Tibial artery (tissue), 4 donors: ENCODE data around the gene PEMT.

Experiments used
- DNase-seq, 2 donors: peaks; one replicate each; pipeline ENCODE4 v3.0.0-alpha.2; 2019
- H3K27ac ChIP-seq, 2 donors: fragments of 200-600 bp; sonication (generic) in 1 of 2; 1 replicate in 1 of 2; 2 replicates in 1 of 2; pipeline ENCODE4 v1.5.1; 2018 to 2019; ENCODE audit warnings: mild to moderate bottlenecking in 1 of 2
- H3K27me3 ChIP-seq, 2 donors: fragments of 200-600 bp; sonication (generic) in 1 of 2; one replicate each; pipeline versions ENCODE4 v1.5.1 to v1.6.0; 2016 to 2019
- H3K36me3 ChIP-seq, 3 donors: fragments of 200-600 bp; sonication (generic) in 2 of 3; one replicate each; pipeline ENCODE4 v1.5.1; 2016 to 2019; ENCODE audit warnings: mild to moderate bottlenecking in 2 of 3
- H3K4me1 ChIP-seq, 4 donors: fragments of 200-600 bp; sonication (generic) in 2 of 4; 1 replicate in 3 of 4; 2 replicates in 1 of 4; pipeline ENCODE4 v1.5.1; 2016 to 2019
- H3K4me3 ChIP-seq, 2 donors: fragments of 200-600 bp; sonication (generic) in 1 of 2; 1 replicate in 1 of 2; 2 replicates in 1 of 2; pipeline ENCODE4 v1.5.1; 2018 to 2019; ENCODE audit warnings: mild to moderate bottlenecking in 2 of 2
- H3K9me3 ChIP-seq, 3 donors: fragments of 200-600 bp; sonication (generic) in 1 of 3; one replicate each; pipeline ENCODE4 v1.5.1; 2016 to 2019
- intact Hi-C: fragments of 100-400 bp; cut with DNase I; formaldehyde crosslinking; loops from one replicate; pipeline ENCODE4 v1.15.0; 2023; ENCODE audit warnings: low total_unique reads
- TF ChIP-seq, protein P1 (sequence below), 2 experiments: fragments of 200-600 bp in 1 of 2; fragments of 450-650 bp in 1 of 2; IDR thresholded peaks; one replicate each; pipeline ENCODE4 v1.5.1; 2017 to 2019; ENCODE audit warnings: antibody characterized with exemption in 2 of 2, mild to moderate bottlenecking in 1 of 2, moderate library complexity in 1 of 2

Gene PEMT

DNA sequence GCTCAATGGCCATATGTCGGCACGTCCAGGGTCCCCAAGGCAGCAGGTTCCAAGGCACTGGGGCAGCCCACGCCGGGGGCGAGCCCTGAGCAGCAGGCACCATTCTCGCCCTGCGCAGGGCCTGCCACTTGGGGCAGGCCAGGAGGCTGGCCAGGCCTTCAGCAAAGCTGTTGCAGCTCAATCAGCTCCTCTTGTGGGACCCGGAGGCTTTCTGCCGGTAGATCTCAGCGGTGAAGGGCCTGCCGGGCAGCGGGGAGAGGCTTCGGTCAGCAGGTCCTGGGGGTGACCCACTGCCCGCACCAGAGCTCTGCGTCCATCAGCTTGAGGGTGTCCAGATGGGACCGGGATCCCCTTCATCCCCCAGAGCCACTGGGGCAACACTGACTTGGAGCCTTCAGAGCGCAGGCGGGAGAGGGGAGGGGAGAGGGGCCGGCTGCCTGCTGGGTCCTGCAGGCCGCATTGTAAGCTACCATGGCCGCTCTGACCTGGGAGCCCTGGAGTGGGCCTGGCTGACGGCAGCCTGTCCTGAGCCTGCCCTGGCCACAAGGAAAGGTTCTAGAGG lies 85.8 kb downstream of the PEMT start:
- H3K27ac ChIP-seq = no peak overlapping the region
- peaks cover 0 to 4% (median 0%) of the 10 kb centered on the region in 3 donors for H3K36me3 ChIP-seq
- H3K27me3 ChIP-seq = no peaks in the 10 kb centered on the region
- no peaks in the 10 kb centered on the region for H3K9me3 ChIP-seq
- TF ChIP-seq, protein P1, sequence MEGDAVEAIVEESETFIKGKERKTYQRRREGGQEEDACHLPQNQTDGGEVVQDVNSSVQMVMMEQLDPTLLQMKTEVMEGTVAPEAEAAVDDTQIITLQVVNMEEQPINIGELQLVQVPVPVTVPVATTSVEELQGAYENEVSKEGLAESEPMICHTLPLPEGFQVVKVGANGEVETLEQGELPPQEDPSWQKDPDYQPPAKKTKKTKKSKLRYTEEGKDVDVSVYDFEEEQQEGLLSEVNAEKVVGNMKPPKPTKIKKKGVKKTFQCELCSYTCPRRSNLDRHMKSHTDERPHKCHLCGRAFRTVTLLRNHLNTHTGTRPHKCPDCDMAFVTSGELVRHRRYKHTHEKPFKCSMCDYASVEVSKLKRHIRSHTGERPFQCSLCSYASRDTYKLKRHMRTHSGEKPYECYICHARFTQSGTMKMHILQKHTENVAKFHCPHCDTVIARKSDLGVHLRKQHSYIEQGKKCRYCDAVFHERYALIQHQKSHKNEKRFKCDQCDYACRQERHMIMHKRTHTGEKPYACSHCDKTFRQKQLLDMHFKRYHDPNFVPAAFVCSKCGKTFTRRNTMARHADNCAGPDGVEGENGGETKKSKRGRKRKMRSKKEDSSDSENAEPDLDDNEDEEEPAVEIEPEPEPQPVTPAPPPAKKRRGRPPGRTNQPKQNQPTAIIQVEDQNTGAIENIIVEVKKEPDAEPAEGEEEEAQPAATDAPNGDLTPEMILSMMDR (IDR thresholded peaks at IDR 0.05) = no peak
- no peak for DNase-seq
- H3K4me1 ChIP-seq = peaks cover 0 to 4% (median 0%) of the 10 kb centered on the region in 4 donors
- no peak overlapping the region for H3K4me3 ChIP-seq
- intact Hi-C loops = no loop called here

DNA sequence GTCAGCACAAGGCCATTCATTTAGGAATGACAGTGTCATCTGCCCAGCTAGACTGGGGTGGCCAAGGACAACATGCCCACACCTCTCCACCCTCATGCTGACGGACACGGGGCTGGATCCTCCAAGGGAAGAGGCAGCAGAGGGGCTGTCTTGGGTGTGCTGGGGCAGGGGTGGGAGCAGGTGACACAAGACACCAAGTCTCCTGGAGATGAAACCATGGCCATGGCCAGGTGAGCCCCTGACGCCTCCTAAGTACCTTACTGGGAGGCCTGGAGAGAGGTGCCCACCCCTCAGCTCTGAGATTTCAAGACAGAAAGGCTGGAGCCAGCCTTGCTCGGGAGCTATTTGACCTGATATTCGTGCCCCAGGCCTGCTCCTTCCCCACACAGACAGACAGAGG lies 86.4 kb downstream of the PEMT start:
- intact Hi-C loops = no loop called here
- DNase-seq = no peak
- H3K27me3 ChIP-seq = no peaks in the 10 kb centered on the region
- H3K27ac ChIP-seq = no peak overlapping the region
- H3K4me1 ChIP-seq = peaks cover 0 to 4% (median 0%) of the 10 kb centered on the region in 4 donors
- no peak overlapping the region for H3K4me3 ChIP-seq
- peaks cover 0 to 4% (median 0%) of the 10 kb centered on the region in 3 donors for H3K36me3 ChIP-seq
- H3K9me3 ChIP-seq = no peaks in the 10 kb centered on the region
- TF ChIP-seq, protein P1 (IDR thresholded peaks at IDR 0.05) = no peak

DNA sequence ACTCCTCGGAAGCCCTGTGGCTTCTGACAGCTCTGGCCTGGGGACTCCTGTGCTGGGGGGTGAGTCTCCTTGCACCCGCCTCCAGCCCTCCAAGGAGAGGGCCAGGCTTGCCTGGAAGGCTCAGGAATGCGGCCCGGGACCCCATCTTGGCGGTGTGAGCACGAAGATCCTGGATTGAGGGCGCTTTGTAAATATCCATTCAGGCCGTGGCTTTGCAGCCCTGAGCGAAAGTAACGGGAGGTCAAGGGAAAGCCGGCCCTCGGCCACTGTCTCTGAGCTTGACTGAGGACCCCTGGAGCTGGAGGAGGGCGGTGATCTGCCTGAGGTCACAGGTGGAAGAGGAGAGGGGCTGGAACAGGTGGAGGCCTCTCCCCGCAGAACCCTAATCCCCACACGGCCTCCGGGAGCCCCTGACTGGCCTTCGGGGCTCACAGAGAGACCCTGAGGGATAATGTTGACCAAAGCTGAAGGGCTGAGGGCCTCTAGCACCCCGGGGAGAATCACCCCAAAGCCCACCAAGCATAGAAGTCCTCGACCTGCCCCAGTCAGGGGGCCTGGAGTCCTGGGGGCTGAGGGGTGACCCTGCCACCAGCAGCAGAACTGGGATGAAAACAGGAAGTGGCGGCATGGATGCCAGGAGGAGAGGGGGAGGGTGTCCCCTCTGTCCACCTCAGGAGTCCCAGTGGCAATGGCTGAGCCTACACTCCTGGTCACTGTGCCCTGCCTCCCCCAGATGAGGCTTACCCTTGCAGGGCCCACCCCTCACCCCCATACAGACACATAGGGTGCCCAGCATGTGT lies 87.0 kb downstream of the PEMT start:
- no peak overlapping the region for H3K27ac ChIP-seq
- no peaks in the 10 kb centered on the region for H3K9me3 ChIP-seq
- peaks cover 0 to 4% (median 0%) of the 10 kb centered on the region in 4 donors for H3K4me1 ChIP-seq
- TF ChIP-seq, protein P1 (IDR thresholded peaks at IDR 0.05) = no peak
- H3K36me3 ChIP-seq = peaks cover 0 to 4% (median 0%) of the 10 kb centered on the region in 3 donors
- no peak overlapping the region for H3K4me3 ChIP-seq
- intact Hi-C loops = no loop called here
- no peak for DNase-seq
- H3K27me3 ChIP-seq = no peaks in the 10 kb centered on the region

DNA sequence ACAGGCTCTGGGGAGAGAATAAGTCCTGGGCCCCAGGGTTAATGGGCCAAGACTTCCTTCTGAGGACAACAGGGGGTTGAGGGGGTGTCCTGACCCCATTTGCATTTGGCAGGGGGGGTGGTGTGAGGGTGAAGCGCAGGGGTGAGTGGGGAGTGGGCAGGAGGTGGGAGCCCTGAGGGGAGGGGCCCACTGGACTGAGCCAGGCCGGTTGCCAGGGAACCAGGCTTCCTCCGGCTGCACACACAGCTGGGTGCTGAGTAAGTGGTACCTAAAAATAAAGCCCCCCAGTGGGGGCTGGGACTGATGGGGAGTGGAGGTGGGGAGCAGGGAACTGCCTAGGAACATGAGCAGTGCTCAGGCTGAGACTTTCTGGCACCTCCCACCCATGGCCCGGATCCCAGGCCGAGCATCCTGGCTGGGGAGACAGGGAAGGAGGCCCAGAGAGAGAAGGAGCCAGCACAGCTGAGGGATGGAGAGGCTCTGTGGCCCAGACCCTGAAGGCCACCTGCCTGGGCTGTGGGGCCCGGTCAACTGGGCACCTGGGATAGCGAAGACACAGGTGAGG lies 87.9 kb downstream of the PEMT start:
- no peak overlapping the region for H3K27ac ChIP-seq
- DNase-seq = no peak
- H3K4me1 ChIP-seq = peaks cover 0 to 4% (median 0%) of the 10 kb centered on the region in 4 donors
- H3K4me3 ChIP-seq = no peak overlapping the region
- intact Hi-C loops = no loop called here
- peaks cover 0 to 4% (median 0%) of the 10 kb centered on the region in 3 donors for H3K36me3 ChIP-seq
- H3K27me3 ChIP-seq = no peaks in the 10 kb centered on the region
- no peaks in the 10 kb centered on the region for H3K9me3 ChIP-seq
- TF ChIP-seq, protein P1 (IDR thresholded peaks at IDR 0.05) = no peak

DNA sequence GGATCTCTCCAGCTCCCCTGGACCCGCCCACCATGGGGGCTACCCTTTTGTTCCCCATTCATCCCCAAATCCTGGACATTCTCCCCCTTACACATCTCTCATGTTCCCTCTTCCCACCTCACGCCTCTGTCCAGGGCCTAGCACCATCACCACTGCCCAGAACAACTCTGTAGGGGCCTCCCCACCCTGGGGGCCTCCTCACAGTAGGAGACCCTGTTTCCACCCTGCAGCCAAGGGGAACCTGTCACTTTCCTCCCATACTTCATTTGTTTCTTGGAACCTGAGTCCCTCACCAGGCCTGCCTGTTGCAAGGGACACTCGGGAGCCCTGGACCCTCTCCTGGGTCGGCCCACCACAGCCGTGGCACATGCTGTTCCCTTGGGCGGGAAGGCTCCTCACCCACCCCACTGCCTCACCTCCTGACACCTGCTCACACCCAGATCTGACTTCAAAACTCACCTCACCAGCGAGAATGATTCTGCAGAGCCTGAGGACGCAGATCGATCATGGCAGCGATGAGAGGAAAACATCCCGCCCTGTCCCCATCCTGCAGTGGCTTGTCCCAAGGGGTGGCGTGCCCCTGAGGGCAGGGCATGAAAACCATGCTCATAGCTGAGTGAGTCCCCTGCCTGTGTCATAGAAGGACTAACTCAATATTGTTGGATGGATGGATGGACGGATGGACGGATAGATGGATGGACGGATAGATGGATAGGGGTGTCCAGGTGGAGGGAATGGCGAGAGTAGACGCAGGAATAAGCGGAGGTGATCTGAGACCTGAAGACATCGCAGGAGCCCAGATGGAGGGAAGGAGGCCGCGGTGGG lies 88.6 kb downstream of the PEMT start:
- no peak for DNase-seq
- Histone ChIP-seq H3K9me3 (no peaks in the 10 kb centered on the region), H3K36me3 (peaks cover 0 to under 1% (median 0%) of the 10 kb centered on the region in 3 donors), H3K4me3 (no peak overlapping the region), H3K27me3 (no peaks in the 10 kb centered on the region), H3K27ac (no peak overlapping the region), H3K4me1 (peaks cover 0 to 4% (median 0%) of the 10 kb centered on the region in 4 donors)
- intact Hi-C loops = no loop called here
- TF ChIP-seq, protein P1 (IDR thresholded peaks at IDR 0.05) = no peak
